PC-9 (cell line): ENCODE measurements around the gene XIRP2.

ENCODE experiments used
- EZH2 ChIP-seq: fragments of 200-600 bp; sonication (generic); IDR thresholded peaks from 2 replicates; pipeline ENCODE4 v1.8.0; 2017; ENCODE audit warnings: antibody characterized with exemption, low read depth
- TF ChIP-seq, protein P1 (sequence below): fragments of 200-600 bp; sonication (generic); conservative IDR thresholded peaks from 2 replicates; pipeline ENCODE4 v1.6.1; 2017; ENCODE audit warnings: mixed run types, antibody characterized with exemption, mild to moderate bottlenecking, moderate library complexity

DNA sequence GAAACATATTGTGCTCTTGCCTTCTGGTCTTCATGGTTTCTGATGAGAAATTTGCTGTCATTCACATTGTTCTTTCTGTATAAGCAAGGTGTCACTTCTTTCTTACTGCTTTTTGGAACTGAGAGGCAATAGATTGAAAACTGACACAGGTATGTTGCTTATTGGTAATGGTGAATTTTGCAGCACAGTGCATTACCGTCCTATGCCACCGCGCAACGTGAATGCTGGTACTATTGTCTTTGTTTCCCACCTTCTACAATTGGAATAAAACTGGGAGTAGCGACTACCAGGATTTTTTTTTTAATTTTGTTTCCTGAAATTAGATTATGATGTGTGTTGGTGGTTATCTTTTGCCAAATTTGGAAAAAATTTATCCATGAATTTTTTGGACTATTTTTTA lies 11.4 kb downstream of the XIRP2 start:
- TF ChIP-seq EZH2 = no peak
- TF ChIP-seq, protein P1, sequence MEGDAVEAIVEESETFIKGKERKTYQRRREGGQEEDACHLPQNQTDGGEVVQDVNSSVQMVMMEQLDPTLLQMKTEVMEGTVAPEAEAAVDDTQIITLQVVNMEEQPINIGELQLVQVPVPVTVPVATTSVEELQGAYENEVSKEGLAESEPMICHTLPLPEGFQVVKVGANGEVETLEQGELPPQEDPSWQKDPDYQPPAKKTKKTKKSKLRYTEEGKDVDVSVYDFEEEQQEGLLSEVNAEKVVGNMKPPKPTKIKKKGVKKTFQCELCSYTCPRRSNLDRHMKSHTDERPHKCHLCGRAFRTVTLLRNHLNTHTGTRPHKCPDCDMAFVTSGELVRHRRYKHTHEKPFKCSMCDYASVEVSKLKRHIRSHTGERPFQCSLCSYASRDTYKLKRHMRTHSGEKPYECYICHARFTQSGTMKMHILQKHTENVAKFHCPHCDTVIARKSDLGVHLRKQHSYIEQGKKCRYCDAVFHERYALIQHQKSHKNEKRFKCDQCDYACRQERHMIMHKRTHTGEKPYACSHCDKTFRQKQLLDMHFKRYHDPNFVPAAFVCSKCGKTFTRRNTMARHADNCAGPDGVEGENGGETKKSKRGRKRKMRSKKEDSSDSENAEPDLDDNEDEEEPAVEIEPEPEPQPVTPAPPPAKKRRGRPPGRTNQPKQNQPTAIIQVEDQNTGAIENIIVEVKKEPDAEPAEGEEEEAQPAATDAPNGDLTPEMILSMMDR = no peak
